Liver (tissue), 9 donors: Measurements from ENCODE around the gene ZFYVE28. TPM values are rescaled to one million over a fixed set of nuclear protein-coding genes. Genes with fewer than 3 reads are reported as not detected.
A peak's percentile ranks its signal among the peaks of the same experiment; 100 is the strongest.

Experiments
- DNase-seq: peaks from one replicate; pipeline ENCODE4 v3.0.0-alpha.2; 2017; ENCODE audit warnings: low spot score
- H3K27ac ChIP-seq, 2 donors: one replicate each; pipeline ENCODE4 v1.7.0; 2013; ENCODE audit warnings: inconsistent platforms in 2 of 2, low read length in 2 of 2, control low read depth in 1 of 2, low read depth in 1 of 2, mild to moderate bottlenecking in 1 of 2
- H3K27me3 ChIP-seq, 4 donors: one replicate each; pipeline versions ENCODE4 v1.6.1 to v1.7.0; 2013; ENCODE audit warnings: low read length in 3 of 4, inconsistent platforms in 1 of 4, mild to moderate bottlenecking in 1 of 4, moderate library complexity in 1 of 4; ENCODE audit not compliant: control insufficient read depth in 4 of 4, insufficient read depth in 4 of 4
- H3K36me3 ChIP-seq, 4 donors: one replicate each; pipeline versions ENCODE4 v1.6.1 to v1.7.0; 2013; ENCODE audit warnings: low read length in 3 of 4, mild to moderate bottlenecking in 3 of 4, low read depth in 1 of 4, moderate library complexity in 1 of 4; ENCODE audit not compliant: control insufficient read depth in 4 of 4, insufficient read depth in 3 of 4
- H3K4me1 ChIP-seq, 4 donors: one replicate each; pipeline versions ENCODE4 v1.6.1 to v1.7.0; 2013; ENCODE audit warnings: low read length in 3 of 4, mild to moderate bottlenecking in 3 of 4, moderate library complexity in 1 of 4; ENCODE audit not compliant: control insufficient read depth in 4 of 4, insufficient read depth in 4 of 4
- H3K4me3 ChIP-seq, 3 donors: one replicate each; pipeline versions ENCODE4 v1.6.1 to v1.7.0; 2013; ENCODE audit warnings: low read length in 3 of 3, control low read depth in 1 of 3, low read depth in 1 of 3, mild to moderate bottlenecking in 1 of 3
- H3K9ac ChIP-seq, 2 donors: one replicate each; pipeline ENCODE4 v1.7.0; 2013; ENCODE audit warnings: low read length in 2 of 2, mild to moderate bottlenecking in 2 of 2, moderate library complexity in 2 of 2, control low read depth in 1 of 2, low read depth in 1 of 2
- H3K9me3 ChIP-seq, 4 donors: one replicate each; pipeline versions ENCODE4 v1.6.1 to v1.7.0; 2013; ENCODE audit warnings: low read length in 3 of 4; ENCODE audit not compliant: control insufficient read depth in 4 of 4
- CTCF ChIP-seq: fragments of 150-350 bp; IDR thresholded peaks from 2 replicates; pipeline ENCODE4 v1.5.1; 2017; ENCODE audit warnings: improper control_type of control experiment, low read depth, low read length; ENCODE audit not compliant: missing input control
- EGR1 ChIP-seq, 2 donors: IDR thresholded peaks; 2 replicates each; pipeline ENCODE4 v1.6.1; 2016 to 2018; ENCODE audit warnings: antibody characterized with exemption in 2 of 2, low read depth in 2 of 2
- FOXA1 ChIP-seq: IDR thresholded peaks from 2 replicates; pipeline ENCODE4 v1.6.1; 2016; ENCODE audit warnings: antibody characterized with exemption
- FOXA2 ChIP-seq: IDR thresholded peaks from 2 replicates; pipeline ENCODE4 v1.6.1; 2016; ENCODE audit warnings: antibody characterized with exemption
- GABPA ChIP-seq, 2 donors: IDR thresholded peaks in 1 of 2; conservative IDR thresholded peaks in 1 of 2; 2 replicates each; pipeline ENCODE4 v1.6.1; 2016; ENCODE audit warnings: antibody characterized with exemption in 2 of 2, mild to moderate bottlenecking in 1 of 2, moderate library complexity in 1 of 2
- HNF4A ChIP-seq, 2 donors: conservative IDR thresholded peaks; 2 replicates each; pipeline ENCODE4 v1.6.1; 2016; ENCODE audit warnings: antibody characterized with exemption in 2 of 2, mild to moderate bottlenecking in 2 of 2
- HNF4G ChIP-seq: IDR thresholded peaks from 2 replicates; pipeline ENCODE4 v1.6.1; 2016; ENCODE audit warnings: antibody characterized with exemption
- JUND ChIP-seq, 2 donors: IDR thresholded peaks; 2 replicates each; pipeline ENCODE4 v1.6.1; 2016; ENCODE audit warnings: antibody characterized with exemption in 2 of 2
- NR2F2 ChIP-seq: IDR thresholded peaks from 2 replicates; pipeline ENCODE4 v1.6.1; 2016; ENCODE audit warnings: antibody characterized with exemption
- RAD21 ChIP-seq, 2 donors: IDR thresholded peaks; 2 replicates each; pipeline ENCODE4 v1.6.1; 2016; ENCODE audit warnings: antibody characterized with exemption in 2 of 2, mild to moderate bottlenecking in 2 of 2
- RXRA ChIP-seq, 2 donors: IDR thresholded peaks; 2 replicates each; pipeline ENCODE4 v1.6.1; 2017 to 2018; ENCODE audit warnings: antibody characterized with exemption in 2 of 2, mild to moderate bottlenecking in 1 of 2
- SP1 ChIP-seq: IDR thresholded peaks from 2 replicates; pipeline ENCODE4 v1.6.1; 2018; ENCODE audit warnings: antibody characterized with exemption, mild to moderate bottlenecking
- TAF1 ChIP-seq: conservative IDR thresholded peaks from 2 replicates; pipeline ENCODE4 v1.6.1; 2016; ENCODE audit warnings: antibody characterized with exemption, mild to moderate bottlenecking
- YY1 ChIP-seq: IDR thresholded peaks from 2 replicates; pipeline ENCODE4 v1.6.1; 2016; ENCODE audit warnings: antibody characterized with exemption, mild to moderate bottlenecking
- WGBS: extraction: QIAGEN DNeasy Blood & Tissue Kit; methylation state at CpG from one replicate; pipeline ENCODE4 v1.1.7; 2013; 5-methylcytosine and 5-hydroxymethylcytosine counted together
- polyA plus RNA-seq, 2 donors: library from polyadenylated mRNA; stranded (reverse) in 1 of 2; unstranded in 1 of 2; fragments of 200-250 nt in 1 of 2; fragments of >200 nt in 1 of 2; fragmentation: Nextera tagmentation in 1 of 2; extraction: Ambion mirVana in 1 of 2; gene quantifications; one replicate each; pipeline versions ENCODE4 v1.2.1 to v1.2.3, GENCODE V29; 2013 to 2015
- total RNA-seq, 2 donors: library from RNA; depleted of rRNA; stranded (reverse); fragments of >200 nt; gene quantifications; one replicate each; pipeline ENCODE4 v1.2.3, GENCODE V29; 2014
- TF ChIP-seq, protein P1 (sequence below): IDR thresholded peaks from 2 replicates; pipeline ENCODE4 v1.6.1; 2016; ENCODE audit warnings: antibody characterized with exemption, mild to moderate bottlenecking
- TF ChIP-seq, protein P2 (sequence below): IDR thresholded peaks from 2 replicates; pipeline ENCODE4 v1.6.1; 2016; ENCODE audit warnings: antibody characterized with exemption
- TF ChIP-seq, protein P3 (sequence below): IDR thresholded peaks from 2 replicates; pipeline ENCODE4 v1.6.1; 2016; ENCODE audit warnings: antibody characterized with exemption
- donor health status: healthy.
- donor health status: healthy.
- donor health status: healthy.
- donor health status: healthy.
- donor health status: healthy.

The ZFYVE28 gene
- total and polyA plus RNA-seq, 4 donors = 2.0 to 6.1 (median 2.7) TPM

DNA sequence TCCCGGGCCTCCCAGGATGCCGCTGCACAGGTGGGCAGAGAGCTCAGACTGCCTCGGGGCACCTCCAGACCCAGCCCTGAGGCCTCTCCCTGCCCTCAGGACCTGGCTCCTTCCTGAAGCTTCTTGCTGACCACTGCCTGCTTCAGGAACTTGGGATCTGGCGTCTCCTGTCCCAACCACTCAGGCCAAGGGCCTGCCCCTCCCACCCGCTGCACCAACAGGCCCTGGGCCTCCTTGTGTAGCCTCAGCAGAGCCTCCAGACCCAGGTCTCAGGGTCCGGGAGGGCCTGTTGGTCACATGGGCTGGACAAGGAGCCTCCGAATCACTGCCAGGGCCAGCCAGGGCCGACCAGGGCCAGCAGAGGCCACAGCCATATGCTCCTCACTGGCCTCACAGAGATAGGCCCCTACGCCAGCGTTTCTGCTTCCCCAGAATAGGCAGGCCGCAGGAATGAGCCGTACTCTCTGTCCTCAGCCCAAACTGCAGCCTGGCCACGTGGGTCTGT, 159.4 kb downstream of the ZFYVE28 start (continued):
- TF ChIP-seq CTCF (no peak), TAF1 (no peak), YY1 (no peak), SP1 (no peak), JUND (IDR thresholded peaks at IDR 0.05) (no peak)
- TF ChIP-seq, protein P1, sequence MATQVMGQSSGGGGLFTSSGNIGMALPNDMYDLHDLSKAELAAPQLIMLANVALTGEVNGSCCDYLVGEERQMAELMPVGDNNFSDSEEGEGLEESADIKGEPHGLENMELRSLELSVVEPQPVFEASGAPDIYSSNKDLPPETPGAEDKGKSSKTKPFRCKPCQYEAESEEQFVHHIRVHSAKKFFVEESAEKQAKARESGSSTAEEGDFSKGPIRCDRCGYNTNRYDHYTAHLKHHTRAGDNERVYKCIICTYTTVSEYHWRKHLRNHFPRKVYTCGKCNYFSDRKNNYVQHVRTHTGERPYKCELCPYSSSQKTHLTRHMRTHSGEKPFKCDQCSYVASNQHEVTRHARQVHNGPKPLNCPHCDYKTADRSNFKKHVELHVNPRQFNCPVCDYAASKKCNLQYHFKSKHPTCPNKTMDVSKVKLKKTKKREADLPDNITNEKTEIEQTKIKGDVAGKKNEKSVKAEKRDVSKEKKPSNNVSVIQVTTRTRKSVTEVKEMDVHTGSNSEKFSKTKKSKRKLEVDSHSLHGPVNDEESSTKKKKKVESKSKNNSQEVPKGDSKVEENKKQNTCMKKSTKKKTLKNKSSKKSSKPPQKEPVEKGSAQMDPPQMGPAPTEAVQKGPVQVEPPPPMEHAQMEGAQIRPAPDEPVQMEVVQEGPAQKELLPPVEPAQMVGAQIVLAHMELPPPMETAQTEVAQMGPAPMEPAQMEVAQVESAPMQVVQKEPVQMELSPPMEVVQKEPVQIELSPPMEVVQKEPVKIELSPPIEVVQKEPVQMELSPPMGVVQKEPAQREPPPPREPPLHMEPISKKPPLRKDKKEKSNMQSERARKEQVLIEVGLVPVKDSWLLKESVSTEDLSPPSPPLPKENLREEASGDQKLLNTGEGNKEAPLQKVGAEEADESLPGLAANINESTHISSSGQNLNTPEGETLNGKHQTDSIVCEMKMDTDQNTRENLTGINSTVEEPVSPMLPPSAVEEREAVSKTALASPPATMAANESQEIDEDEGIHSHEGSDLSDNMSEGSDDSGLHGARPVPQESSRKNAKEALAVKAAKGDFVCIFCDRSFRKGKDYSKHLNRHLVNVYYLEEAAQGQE = no peak

- no peak overlapping the region for H3K9ac ChIP-seq
- peaks cover 11 to 48% (median 22%) of the 10 kb centered on the region in 4 donors for H3K4me1 ChIP-seq
- no peak overlapping the region for H3K4me3 ChIP-seq
- no peak for TF ChIP-seq FOXA1
- TF ChIP-seq, protein P1 = no peak
- TF ChIP-seq HNF4G = no peak
- no peak for TF ChIP-seq TAF1
- no peak for TF ChIP-seq HNF4A (conservative IDR thresholded peaks at IDR 0.05)
- TF ChIP-seq RXRA (IDR thresholded peaks at IDR 0.05) = no peak
- no peak for TF ChIP-seq CTCF
- no peak for TF ChIP-seq EGR1 (IDR thresholded peaks at IDR 0.05; ENCODE audit: low read depth in 2 of 2)
- TF ChIP-seq, protein P2, sequence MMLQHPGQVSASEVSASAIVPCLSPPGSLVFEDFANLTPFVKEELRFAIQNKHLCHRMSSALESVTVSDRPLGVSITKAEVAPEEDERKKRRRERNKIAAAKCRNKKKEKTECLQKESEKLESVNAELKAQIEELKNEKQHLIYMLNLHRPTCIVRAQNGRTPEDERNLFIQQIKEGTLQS = no peak
- no peak for TF ChIP-seq RAD21 (IDR thresholded peaks at IDR 0.05)
- TF ChIP-seq NR2F2 = no peak
- TF ChIP-seq YY1 = no peak
- TF ChIP-seq SP1 = no peak
- TF ChIP-seq GABPA (IDR thresholded peaks at IDR 0.05 in 1 of 2, conservative IDR thresholded peaks at IDR 0.05 in 1 of 2) = no peak
- TF ChIP-seq, protein P3, sequence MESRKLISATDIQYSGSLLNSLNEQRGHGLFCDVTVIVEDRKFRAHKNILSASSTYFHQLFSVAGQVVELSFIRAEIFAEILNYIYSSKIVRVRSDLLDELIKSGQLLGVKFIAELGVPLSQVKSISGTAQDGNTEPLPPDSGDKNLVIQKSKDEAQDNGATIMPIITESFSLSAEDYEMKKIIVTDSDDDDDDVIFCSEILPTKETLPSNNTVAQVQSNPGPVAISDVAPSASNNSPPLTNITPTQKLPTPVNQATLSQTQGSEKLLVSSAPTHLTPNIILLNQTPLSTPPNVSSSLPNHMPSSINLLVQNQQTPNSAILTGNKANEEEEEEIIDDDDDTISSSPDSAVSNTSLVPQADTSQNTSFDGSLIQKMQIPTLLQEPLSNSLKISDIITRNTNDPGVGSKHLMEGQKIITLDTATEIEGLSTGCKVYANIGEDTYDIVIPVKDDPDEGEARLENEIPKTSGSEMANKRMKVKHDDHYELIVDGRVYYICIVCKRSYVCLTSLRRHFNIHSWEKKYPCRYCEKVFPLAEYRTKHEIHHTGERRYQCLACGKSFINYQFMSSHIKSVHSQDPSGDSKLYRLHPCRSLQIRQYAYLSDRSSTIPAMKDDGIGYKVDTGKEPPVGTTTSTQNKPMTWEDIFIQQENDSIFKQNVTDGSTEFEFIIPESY = no peak
- no peak for TF ChIP-seq FOXA2
- H3K27me3 ChIP-seq = no peaks in the 10 kb centered on the region
- DNase-seq = peak; percentile 31
- no peak overlapping the region for H3K27ac ChIP-seq
- H3K36me3 ChIP-seq = peaks cover 0 to 18% (median 9%) of the 10 kb centered on the region in 4 donors
- 92% methylated on average over 18 of the region's 18 CpGs for WGBS
- H3K9me3 ChIP-seq = no peaks in the 10 kb centered on the region
Observed at GRCh38 chr4:2258091-2259035, 160.1 kb downstream of the ZFYVE28 start.
